Natural killer cell (primary cell): ENCODE measurements around the gene ARNT2. TPM values are rescaled to one million over a fixed set of nuclear protein-coding genes. Genes with fewer than 3 reads are reported as not detected.

Experiments used
- ATAC-seq, 3 donors: fragments of 150-1000 bp in 2 of 3; fragments of 200-7000 bp in 1 of 3; cut with Tn5 transposase; 1 replicate in 1 of 3; 2 replicates in 2 of 3; pipeline ENCODE4 v1.10.0; 2021; ENCODE audit warnings: mild to moderate bottlenecking in 2 of 3, moderate library complexity in 2 of 3
- DNase-seq, 2 donors: peaks; one replicate each; pipeline versions ENCODE4 v3.0.0 to v3.0.0-alpha.2; 2013 to 2021; ENCODE audit warnings: mixed read lengths in 1 of 2
- H3K27ac ChIP-seq: one replicate; pipeline ENCODE4 v1.5.1; 2013; ENCODE audit warnings: mild to moderate bottlenecking, low read length
- H3K27me3 ChIP-seq: one replicate; pipeline ENCODE4 v1.6.1; 2013; ENCODE audit warnings: low read length; ENCODE audit not compliant: control insufficient read depth, insufficient read depth
- H3K36me3 ChIP-seq: one replicate; pipeline ENCODE4 v1.6.1; 2013; ENCODE audit warnings: low read length; ENCODE audit not compliant: control insufficient read depth, insufficient read depth
- H3K4me1 ChIP-seq: one replicate; pipeline ENCODE4 v1.6.1; 2013; ENCODE audit warnings: low read length; ENCODE audit not compliant: control insufficient read depth, insufficient read depth
- H3K4me3 ChIP-seq: one replicate; pipeline ENCODE4 v1.5.1; 2013; ENCODE audit warnings: low read length
- H3K9me3 ChIP-seq: one replicate; pipeline ENCODE4 v1.6.1; 2013; ENCODE audit warnings: low read length; ENCODE audit not compliant: control insufficient read depth, insufficient read depth
- H3K27ac Mint-ChIP-seq, 2 donors: one replicate each; pipeline ENCODE4 v1.8.0; 2022; ENCODE audit warnings: mild to moderate bottlenecking in 2 of 2, mixed read lengths in 2 of 2, moderate library complexity in 1 of 2
- H3K27me3 Mint-ChIP-seq, 2 donors: one replicate each; pipeline ENCODE4 v1.8.0; 2022; ENCODE audit warnings: low read depth in 2 of 2, mixed read lengths in 2 of 2
- H3K36me3 Mint-ChIP-seq: one replicate; pipeline ENCODE4 v1.8.0; 2022; ENCODE audit warnings: mixed read lengths
- H3K4me1 Mint-ChIP-seq, 2 donors: one replicate each; pipeline ENCODE4 v1.8.0; 2022; ENCODE audit warnings: mixed read lengths in 2 of 2
- H3K4me3 Mint-ChIP-seq: one replicate; pipeline ENCODE4 v1.8.0; 2022; ENCODE audit warnings: mild to moderate bottlenecking, moderate library complexity, mixed read lengths
- H3K9me3 Mint-ChIP-seq, 2 donors: one replicate each; pipeline ENCODE4 v1.8.0; 2022; ENCODE audit warnings: mixed read lengths in 2 of 2
- WGBS: methylation state at CpG from one replicate; pipeline ENCODE4 v1.1.7; 2013; ENCODE audit warnings: missing lambda C conversion rate; ENCODE audit not compliant: insufficient coverage; 5-methylcytosine and 5-hydroxymethylcytosine counted together
- intact Hi-C: fragments of 100-400 bp; cut with micrococcal nuclease; formaldehyde crosslinking; loops from one replicate; pipeline ENCODE4 v1.14.2; 2022
- total RNA-seq, 4 donors: library from RNA; stranded (reverse); fragments of 120-200 nt in 1 of 4; gene quantifications; one replicate each; pipeline versions ENCODE4 v1.2.3 to v1.2.4, GENCODE V29; 2013 to 2022
- TF ChIP-seq, protein P1 (sequence below): fragments of 200-600 bp; IDR thresholded peaks from one replicate; pipeline ENCODE4 v1.8.0; 2022; ENCODE audit warnings: antibody characterized with exemption

The ARNT2 gene
- total RNA-seq, 3 donors from 2014 or later (not counting 1 experiment from before 2014, with no cell fraction given) = not detected

DNA sequence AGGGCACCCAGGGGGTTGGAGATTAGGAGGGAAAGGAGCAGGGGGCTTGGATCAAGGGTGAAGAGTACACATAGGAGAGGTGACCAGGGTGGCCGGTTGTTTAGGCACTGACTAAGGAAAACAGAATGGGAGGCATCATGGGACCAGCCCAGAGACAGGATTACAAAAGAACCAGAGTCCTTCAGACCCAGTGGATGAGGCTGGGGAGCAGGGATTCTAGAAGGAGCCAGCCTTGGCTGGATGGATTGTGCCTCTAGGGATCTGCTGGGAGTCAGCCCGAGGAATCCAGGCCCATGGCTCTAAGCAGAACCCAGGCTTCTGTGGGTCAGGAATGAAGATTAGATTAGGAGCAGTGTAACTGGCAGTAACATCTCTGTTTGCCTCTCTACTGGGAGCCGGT lies 98.6 kb downstream of the ARNT2 start:
- 91% methylated on average over 3 of the region's 3 CpGs for WGBS
- Mint-ChIP-seq H3K36me3 (no peaks in the 10 kb centered on the region), H3K27ac (no peak overlapping the region), H3K4me1 (no peaks in the 10 kb centered on the region), H3K27me3 (peaks cover 0 to 6% of the 10 kb centered on the region in 2 donors), H3K4me3 (no peak overlapping the region), H3K9me3 (no peaks in the 10 kb centered on the region)
- Histone ChIP-seq H3K27me3 (no peaks in the 10 kb centered on the region), H3K4me1 (no peaks in the 10 kb centered on the region), H3K27ac (no peak overlapping the region), H3K4me3 (no peak overlapping the region), H3K36me3 (no peaks in the 10 kb centered on the region), H3K9me3 (no peaks in the 10 kb centered on the region)
- DNase-seq = no peak
- TF ChIP-seq, protein P1, sequence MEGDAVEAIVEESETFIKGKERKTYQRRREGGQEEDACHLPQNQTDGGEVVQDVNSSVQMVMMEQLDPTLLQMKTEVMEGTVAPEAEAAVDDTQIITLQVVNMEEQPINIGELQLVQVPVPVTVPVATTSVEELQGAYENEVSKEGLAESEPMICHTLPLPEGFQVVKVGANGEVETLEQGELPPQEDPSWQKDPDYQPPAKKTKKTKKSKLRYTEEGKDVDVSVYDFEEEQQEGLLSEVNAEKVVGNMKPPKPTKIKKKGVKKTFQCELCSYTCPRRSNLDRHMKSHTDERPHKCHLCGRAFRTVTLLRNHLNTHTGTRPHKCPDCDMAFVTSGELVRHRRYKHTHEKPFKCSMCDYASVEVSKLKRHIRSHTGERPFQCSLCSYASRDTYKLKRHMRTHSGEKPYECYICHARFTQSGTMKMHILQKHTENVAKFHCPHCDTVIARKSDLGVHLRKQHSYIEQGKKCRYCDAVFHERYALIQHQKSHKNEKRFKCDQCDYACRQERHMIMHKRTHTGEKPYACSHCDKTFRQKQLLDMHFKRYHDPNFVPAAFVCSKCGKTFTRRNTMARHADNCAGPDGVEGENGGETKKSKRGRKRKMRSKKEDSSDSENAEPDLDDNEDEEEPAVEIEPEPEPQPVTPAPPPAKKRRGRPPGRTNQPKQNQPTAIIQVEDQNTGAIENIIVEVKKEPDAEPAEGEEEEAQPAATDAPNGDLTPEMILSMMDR = no peak
- no peak for ATAC-seq
- intact Hi-C loops = no loop called here

DNA sequence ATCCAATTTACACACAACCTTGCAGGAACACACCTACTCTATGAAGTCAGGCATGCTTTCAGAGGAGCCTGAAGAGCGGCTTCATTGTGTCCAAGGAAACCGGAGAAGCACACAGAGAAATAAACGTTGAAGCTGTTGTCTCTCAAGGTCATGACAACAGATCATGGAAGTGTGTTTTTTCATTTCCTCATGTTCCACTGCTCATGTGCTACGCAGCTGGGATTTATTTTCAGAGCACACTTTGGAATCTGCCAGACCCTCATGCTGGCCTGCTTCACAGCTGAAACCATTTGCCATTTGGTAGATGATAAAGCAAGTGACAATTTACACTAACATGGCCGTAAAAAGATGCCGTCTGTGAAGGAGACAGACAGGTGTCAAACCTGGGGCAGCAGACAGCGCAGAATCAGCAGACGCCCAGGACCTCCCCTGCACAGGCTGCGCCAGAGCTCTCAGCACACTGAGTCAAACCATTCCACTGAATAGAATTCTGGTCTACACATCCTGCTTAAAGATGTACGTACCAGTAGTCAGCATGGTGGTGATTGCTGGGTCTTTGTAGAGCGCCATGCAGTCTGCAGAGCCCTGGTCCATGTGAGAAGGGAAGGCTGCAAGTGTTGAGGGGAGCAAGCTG lies 99.3 kb downstream of the ARNT2 start:
- H3K9me3 ChIP-seq = no peaks in the 10 kb centered on the region
- H3K27me3 Mint-ChIP-seq = peaks cover 0 to 6% of the 10 kb centered on the region in 2 donors
- intact Hi-C loops = no loop called here
- H3K36me3 ChIP-seq = no peaks in the 10 kb centered on the region
- H3K27ac ChIP-seq = no peak overlapping the region
- H3K9me3 Mint-ChIP-seq = no peaks in the 10 kb centered on the region
- no peak for DNase-seq
- no peaks in the 10 kb centered on the region for H3K27me3 ChIP-seq
- WGBS = 94% methylated on average over 11 of the region's 11 CpGs
- no peak overlapping the region for H3K27ac Mint-ChIP-seq
- H3K4me1 Mint-ChIP-seq = no peaks in the 10 kb centered on the region
- TF ChIP-seq, protein P1 = no peak
- H3K36me3 Mint-ChIP-seq = no peaks in the 10 kb centered on the region
- H3K4me3 ChIP-seq = no peak overlapping the region
- no peaks in the 10 kb centered on the region for H3K4me1 ChIP-seq
- H3K4me3 Mint-ChIP-seq = no peak overlapping the region
- no peak for ATAC-seq

DNA sequence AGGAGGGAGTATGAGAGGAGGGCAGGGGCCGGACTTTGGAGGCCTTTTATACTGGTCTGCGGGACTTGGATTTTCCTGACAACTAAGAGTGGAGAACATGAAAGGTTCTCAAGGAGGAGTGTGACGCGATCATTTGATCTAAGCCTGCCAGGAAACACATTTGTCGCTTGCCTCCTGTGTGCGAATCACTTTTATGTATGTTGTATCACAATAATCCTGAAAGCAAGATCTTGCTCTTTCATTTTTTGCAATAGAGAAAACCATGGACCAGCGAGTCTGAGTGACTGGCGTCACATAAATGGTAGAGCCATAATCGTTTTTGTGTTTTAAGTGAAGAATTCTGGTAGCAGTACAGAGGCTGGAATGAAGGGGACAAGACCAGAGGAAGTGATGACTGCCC lies 100.7 kb downstream of the ARNT2 start:
- intact Hi-C loops = no loop called here
- TF ChIP-seq, protein P1 = no peak
- ATAC-seq = no peak
- H3K9me3 ChIP-seq = no peaks in the 10 kb centered on the region
- Mint-ChIP-seq H3K9me3 (no peaks in the 10 kb centered on the region), H3K27ac (no peak overlapping the region), H3K4me1 (no peaks in the 10 kb centered on the region), H3K36me3 (no peaks in the 10 kb centered on the region), H3K27me3 (peaks cover 0 to 12% of the 10 kb centered on the region in 2 donors), H3K4me3 (no peak overlapping the region)
- no peak overlapping the region for H3K27ac ChIP-seq
- H3K36me3 ChIP-seq = no peaks in the 10 kb centered on the region
- 88% methylated on average over 9 of the region's 9 CpGs for WGBS
- H3K4me3 ChIP-seq = no peak overlapping the region
- H3K4me1 ChIP-seq = no peaks in the 10 kb centered on the region
- DNase-seq = no peak
- no peaks in the 10 kb centered on the region for H3K27me3 ChIP-seq

DNA sequence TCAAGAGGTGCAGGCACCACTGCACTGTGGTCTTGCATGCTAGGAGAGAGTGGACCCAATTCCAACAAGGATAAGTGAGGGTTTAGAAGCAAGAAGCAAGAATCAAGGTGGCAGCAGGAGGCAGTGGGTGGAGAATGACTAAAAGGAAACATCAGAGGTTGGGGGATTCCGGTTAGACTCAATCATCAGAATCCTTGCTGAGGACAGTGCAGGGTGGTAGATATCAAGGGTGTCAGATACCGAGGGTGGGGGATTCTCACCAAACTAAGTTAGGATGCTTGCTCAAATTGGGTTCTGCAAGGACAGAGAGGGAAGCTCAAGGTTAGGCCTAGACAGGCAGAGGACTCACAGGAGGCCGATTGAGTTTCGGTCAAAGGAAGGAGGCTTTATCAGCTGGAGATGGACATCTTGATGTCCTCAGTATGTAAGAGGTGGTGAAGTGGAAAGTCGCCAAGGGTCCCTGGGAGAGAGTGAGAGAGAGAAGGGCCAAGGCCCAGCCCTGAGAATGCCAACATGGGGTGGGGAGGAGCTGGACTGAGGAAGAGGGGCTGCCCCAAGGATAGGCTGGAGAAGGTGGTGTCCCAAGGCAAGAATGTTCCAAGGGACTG lies 102.2 kb downstream of the ARNT2 start:
- TF ChIP-seq, protein P1 = no peak
- DNase-seq = no peak
- no peak for ATAC-seq

More for the DNA sequence above, 102.2 kb downstream of the ARNT2 start:
- Mint-ChIP-seq H3K27ac (no peak overlapping the region), H3K36me3 (no peaks in the 10 kb centered on the region), H3K4me1 (no peaks in the 10 kb centered on the region), H3K9me3 (no peaks in the 10 kb centered on the region), H3K27me3 (peaks cover 0 to 13% of the 10 kb centered on the region in 2 donors), H3K4me3 (no peak overlapping the region)
- Histone ChIP-seq H3K36me3 (no peaks in the 10 kb centered on the region), H3K4me1 (no peaks in the 10 kb centered on the region), H3K9me3 (no peaks in the 10 kb centered on the region), H3K27me3 (no peaks in the 10 kb centered on the region), H3K4me3 (no peak overlapping the region), H3K27ac (no peak overlapping the region)
- WGBS = 92% methylated on average over 5 of the region's 5 CpGs
- intact Hi-C loops = no loop called here
